SU-DHL-6 (cell line): ENCODE measurements around the gene MTFR1L.

ENCODE experiments used
- H2AFZ ChIP-seq: fragments of 200-600 bp; sonication (generic); 2 replicates; pipeline ENCODE4 v1.6.1; 2014; ENCODE audit warnings: low read depth, mild to moderate bottlenecking, moderate library complexity, mixed read lengths, antibody characterized with exemption, low read length; ENCODE audit not compliant: severe bottlenecking
- H3F3A ChIP-seq: fragments of 200-600 bp; shearing (Covaris generic); 2 replicates; pipeline ENCODE4 v1.6.0; 2016; ENCODE audit warnings: antibody characterized with exemption, mild to moderate bottlenecking; ENCODE audit not compliant: insufficient read depth
- H3K27ac ChIP-seq: fragments of 200-600 bp; sonication (generic); 2 replicates; pipeline ENCODE4 v1.5.1; 2016; ENCODE audit warnings: low read depth, mild to moderate bottlenecking, low read length, moderate library complexity, mixed read lengths
- H3K27me3 ChIP-seq: fragments of 200-600 bp; sonication (generic), shearing (Covaris generic); 2 replicates; pipeline ENCODE4 v1.6.0; 2014; ENCODE audit warnings: mild to moderate bottlenecking, low read length
- H3K36me3 ChIP-seq: fragments of 200-600 bp; sonication (generic); 2 replicates; pipeline ENCODE4 v1.6.1; 2014; ENCODE audit warnings: mild to moderate bottlenecking, low read length, mixed read lengths
- H3K4me2 ChIP-seq: fragments of 300-600, 200-600 bp; shearing (Covaris generic), sonication (generic); 2 replicates; pipeline ENCODE4 v1.6.0; 2014; ENCODE audit warnings: low read length, low read depth, mild to moderate bottlenecking; ENCODE audit not compliant: poor library complexity, severe bottlenecking
- H3K4me3 ChIP-seq: fragments of 200-600 bp; sonication (generic); 2 replicates; pipeline ENCODE4 v1.5.1; 2014; ENCODE audit warnings: antibody characterized with exemption, low read length, mild to moderate bottlenecking, mixed read lengths; ENCODE audit not compliant: insufficient read depth, poor library complexity, severe bottlenecking
- H3K79me2 ChIP-seq: fragments of 200-600 bp; sonication (generic); 2 replicates; pipeline ENCODE4 v1.6.1; 2014; ENCODE audit warnings: mild to moderate bottlenecking, low read length, moderate library complexity; ENCODE audit not compliant: insufficient read depth
- H3K9ac ChIP-seq: fragments of 200-600 bp; sonication (generic); 2 replicates; pipeline ENCODE4 v1.7.0; 2014; ENCODE audit warnings: mild to moderate bottlenecking, low read length
- H3K9me2 ChIP-seq: fragments of 200-600 bp; sonication (generic); replicated peaks from 2 replicates; pipeline ENCODE4 v1.6.1; 2014; ENCODE audit warnings: low read length; ENCODE audit not compliant: insufficient read depth
- H3K9me3 ChIP-seq: fragments of 200-600 bp; sonication (generic); 2 replicates; pipeline ENCODE4 v1.6.1; 2014; ENCODE audit warnings: low read length, mixed read lengths; ENCODE audit not compliant: insufficient read depth
- H4K20me1 ChIP-seq: fragments of 200-600 bp; sonication (generic); 2 replicates; pipeline ENCODE4 v1.6.1; 2014; ENCODE audit warnings: low read depth, mild to moderate bottlenecking, antibody characterized with exemption, low read length, moderate library complexity, mixed read lengths
- EZH2phosphoT487 ChIP-seq: fragments of 200-600 bp; sonication (generic), shearing (Covaris generic); conservative IDR thresholded peaks from 2 replicates; pipeline ENCODE4 v1.6.1; 2018; ENCODE audit warnings: mild to moderate bottlenecking, antibody characterized with exemption, low read length, moderate library complexity, mixed read lengths
- TF ChIP-seq, protein P1 (sequence below): fragments of 200-600 bp; sonication (generic); IDR thresholded peaks from one replicate; pipeline ENCODE4 v1.5.1; 2017; ENCODE audit warnings: antibody characterized with exemption, mild to moderate bottlenecking, low read length, moderate library complexity; ENCODE audit not compliant: insufficient read depth, poor library complexity, severe bottlenecking

The MTFR1L gene

DNA sequence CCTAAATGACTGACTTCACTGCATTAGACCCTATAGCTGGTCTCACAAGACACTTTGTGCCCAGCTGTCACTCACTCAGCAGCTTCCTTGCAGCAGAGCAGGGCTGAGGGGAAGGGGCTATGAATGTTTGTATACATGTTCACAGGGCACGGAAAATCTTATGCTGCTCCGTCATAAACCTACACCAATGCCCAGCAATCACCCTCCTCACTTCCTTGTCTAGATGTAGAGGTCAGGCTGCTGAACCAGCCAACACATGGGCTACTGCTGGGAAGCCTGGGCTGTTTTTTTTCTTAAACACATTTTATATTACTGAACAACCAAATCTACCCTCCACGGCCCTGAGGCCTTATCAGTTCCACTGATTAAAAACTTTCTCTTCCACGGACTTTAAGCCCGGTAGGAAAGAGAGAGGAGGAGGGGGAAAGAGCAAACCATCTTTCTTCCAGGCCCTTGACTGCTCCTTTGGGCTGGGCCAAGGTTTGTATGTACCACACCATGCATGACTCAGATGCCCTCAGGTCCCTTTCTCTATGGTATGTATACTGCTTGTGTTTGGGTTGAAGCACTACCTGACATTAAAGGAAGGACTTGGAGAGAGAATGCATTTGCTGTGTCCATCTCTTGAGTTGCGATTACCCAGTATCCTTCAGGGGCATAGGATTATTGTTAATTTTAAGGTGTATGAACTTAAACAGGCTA is 12.7 kb downstream of the MTFR1L start:
- Histone ChIP-seq H4K20me1 (no peaks in the 10 kb centered on the region; the same call in 1 of the 2 replicates), H3K9me3 (no peaks in the 10 kb centered on the region), H3F3A (no peaks in the 10 kb centered on the region; the same call in 1 of the 2 replicates), H3K79me2 (no peaks in the 10 kb centered on the region), H3K9ac (no peak overlapping the region), H3K4me3 (no peak overlapping the region), H3K9me2 (no peaks in the 10 kb centered on the region), H3K36me3 (peaks cover 7% of the 10 kb centered on the region; the same call in 1 of the 2 replicates), H2AFZ (no peak overlapping the region), H3K27me3 (no peaks in the 10 kb centered on the region), H3K27ac (no peak overlapping the region), H3K4me2 (no peak overlapping the region)
- TF ChIP-seq, protein P1, sequence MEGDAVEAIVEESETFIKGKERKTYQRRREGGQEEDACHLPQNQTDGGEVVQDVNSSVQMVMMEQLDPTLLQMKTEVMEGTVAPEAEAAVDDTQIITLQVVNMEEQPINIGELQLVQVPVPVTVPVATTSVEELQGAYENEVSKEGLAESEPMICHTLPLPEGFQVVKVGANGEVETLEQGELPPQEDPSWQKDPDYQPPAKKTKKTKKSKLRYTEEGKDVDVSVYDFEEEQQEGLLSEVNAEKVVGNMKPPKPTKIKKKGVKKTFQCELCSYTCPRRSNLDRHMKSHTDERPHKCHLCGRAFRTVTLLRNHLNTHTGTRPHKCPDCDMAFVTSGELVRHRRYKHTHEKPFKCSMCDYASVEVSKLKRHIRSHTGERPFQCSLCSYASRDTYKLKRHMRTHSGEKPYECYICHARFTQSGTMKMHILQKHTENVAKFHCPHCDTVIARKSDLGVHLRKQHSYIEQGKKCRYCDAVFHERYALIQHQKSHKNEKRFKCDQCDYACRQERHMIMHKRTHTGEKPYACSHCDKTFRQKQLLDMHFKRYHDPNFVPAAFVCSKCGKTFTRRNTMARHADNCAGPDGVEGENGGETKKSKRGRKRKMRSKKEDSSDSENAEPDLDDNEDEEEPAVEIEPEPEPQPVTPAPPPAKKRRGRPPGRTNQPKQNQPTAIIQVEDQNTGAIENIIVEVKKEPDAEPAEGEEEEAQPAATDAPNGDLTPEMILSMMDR, result no peak
- no peak for TF ChIP-seq EZH2phosphoT487

DNA sequence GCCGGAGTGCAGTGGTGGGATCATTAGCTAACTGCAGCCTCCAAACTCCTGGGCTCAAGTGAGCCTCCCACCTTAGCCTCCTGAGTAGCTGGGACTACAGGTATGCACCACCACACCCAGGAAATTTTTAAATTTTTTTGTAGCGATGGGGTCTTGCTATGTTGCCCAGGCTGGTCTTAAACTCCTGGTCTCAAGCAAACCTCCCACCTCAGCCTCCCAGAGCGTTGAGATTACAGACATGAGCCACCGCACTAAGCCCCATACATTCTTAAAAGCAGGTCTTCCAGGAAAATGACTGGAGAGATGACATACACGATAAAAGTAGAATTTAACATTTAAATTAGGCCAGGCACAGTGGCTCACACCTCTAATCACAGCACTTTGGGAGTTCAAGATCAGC is 13.4 kb downstream of the MTFR1L start:
- no peak overlapping the region for H3K9ac ChIP-seq
- H3K79me2 ChIP-seq, result no peaks in the 10 kb centered on the region
- no peaks in the 10 kb centered on the region for H3K27me3 ChIP-seq
- no peaks in the 10 kb centered on the region; the same call in 1 of the 2 replicates for H4K20me1 ChIP-seq
- TF ChIP-seq EZH2phosphoT487, result no peak
- TF ChIP-seq, protein P1, result no peak
- H3K4me2 ChIP-seq, result no peak overlapping the region
- no peak overlapping the region for H2AFZ ChIP-seq
- H3K9me3 ChIP-seq, result no peaks in the 10 kb centered on the region
- no peak overlapping the region for H3K4me3 ChIP-seq
- no peak overlapping the region for H3K27ac ChIP-seq
- H3K9me2 ChIP-seq, result no peaks in the 10 kb centered on the region
- no peaks in the 10 kb centered on the region; the same call in 1 of the 2 replicates for H3F3A ChIP-seq
- peaks cover 7% of the 10 kb centered on the region; the same call in 1 of the 2 replicates for H3K36me3 ChIP-seq

DNA sequence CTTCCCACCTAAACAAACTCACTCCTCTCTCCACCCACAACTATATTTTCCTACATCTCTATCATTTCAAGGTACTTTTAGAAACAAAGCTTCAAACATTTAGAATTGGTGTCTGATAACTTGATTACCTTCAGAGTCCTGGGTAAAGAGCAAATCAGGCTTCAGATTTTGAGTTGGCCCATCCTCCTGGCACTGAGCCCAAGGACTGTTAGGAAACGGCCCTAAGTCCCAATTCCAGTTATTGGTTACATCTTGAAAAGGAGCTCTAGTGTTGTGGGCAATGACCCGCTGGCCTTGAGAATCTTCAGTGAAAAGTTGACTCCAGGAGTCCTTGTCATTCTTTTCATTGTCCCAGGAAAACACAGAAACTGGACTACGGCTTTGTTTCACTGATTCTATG is 15.1 kb downstream of the MTFR1L start:
- no peaks in the 10 kb centered on the region for H3K9me3 ChIP-seq
- no peaks in the 10 kb centered on the region for H3K79me2 ChIP-seq
- no peaks in the 10 kb centered on the region; the same call in 1 of the 2 replicates for H4K20me1 ChIP-seq
- H3K4me2 ChIP-seq, result no peak overlapping the region
- H3K9ac ChIP-seq, result no peak overlapping the region
- no peaks in the 10 kb centered on the region for H3K9me2 ChIP-seq
- no peak overlapping the region for H3K4me3 ChIP-seq
- no peak overlapping the region for H3K27ac ChIP-seq
- H3F3A ChIP-seq, result no peaks in the 10 kb centered on the region; the same call in 1 of the 2 replicates
- H3K36me3 ChIP-seq, result peaks cover 4% of the 10 kb centered on the region; the same call in 1 of the 2 replicates
- TF ChIP-seq, protein P1, result no peak
- TF ChIP-seq EZH2phosphoT487, result no peak
- H2AFZ ChIP-seq, result no peak overlapping the region
- H3K27me3 ChIP-seq, result no peaks in the 10 kb centered on the region
